Pancreas (tissue), 10 donors: ENCODE results near the gene TNF. TPM values are rescaled to one million over a fixed set of nuclear protein-coding genes. Genes with fewer than 3 reads are reported as not detected.

Experiments used
- ATAC-seq, 4 donors: fragments of 200-7000 bp; cut with Tn5 transposase; one replicate each; pipeline versions ENCODE4 v1.8.0 to v1.9.1; 2020; ENCODE audit warnings: mild to moderate bottlenecking in 4 of 4, moderate library complexity in 4 of 4
- DNase-seq, 6 donors: peaks; one replicate each; pipeline ENCODE4 v3.0.0-alpha.2; 2020
- FAIRE-seq: peaks from 2 replicates; lab custom pipeline; 2012; peaks lifted over from hg19 to GRCh38; lab: Jason Lieb, UNC
- H3K27ac ChIP-seq, 4 donors: fragments of 200-600 bp; sonication (generic); 1 replicate in 3 of 4; 2 replicates in 1 of 4; pipeline versions ENCODE4 v1.5.0 to v1.8.0; 2020
- H3K27me3 ChIP-seq, 4 donors: fragments of 200-600 bp; one replicate each; pipeline ENCODE4 v1.8.0; 2021
- H3K36me3 ChIP-seq, 3 donors: fragments of 200-600 bp; sonication (generic) in 1 of 3; one replicate each; pipeline versions ENCODE4 v1.5.0 to v1.8.0; 2020 to 2021
- H3K4me1 ChIP-seq, 3 donors: fragments of 200-600 bp; one replicate each; pipeline ENCODE4 v1.8.0; 2021
- H3K4me3 ChIP-seq, 4 donors: fragments of 200-600 bp; sonication (generic) in 2 of 4; one replicate each; pipeline versions ENCODE4 v1.5.0 to v1.8.0; 2020 to 2021
- H3K9me3 ChIP-seq, 4 donors: fragments of 200-600 bp; one replicate each; pipeline ENCODE4 v1.8.0; 2021
- CTCF ChIP-seq, 4 donors: fragments of 200-600 bp; sonication (generic) in 3 of 4; IDR thresholded peaks; one replicate each; pipeline versions ENCODE4 v1.5.0 to v1.8.0; 2021; ENCODE audit warnings: antibody characterized with exemption in 4 of 4
- WGBS, 2 donors: extraction: QIAGEN DNeasy Blood & Tissue Kit; methylation state at CpG; one replicate each; pipeline ENCODE4 v1.1.7; 2013; 5-methylcytosine and 5-hydroxymethylcytosine counted together
- intact Hi-C, 3 donors: fragments of 100-400 bp; cut with DNase I; formaldehyde crosslinking; loops; one replicate each; pipeline versions ENCODE4 v1.11.1 to v1.14.2; 2022
- polyA plus RNA-seq, 2 donors: library from polyadenylated mRNA; stranded (reverse); fragments of 200-250 nt; gene quantifications; one replicate each; pipeline ENCODE4 v1.2.3, GENCODE V29; 2013
- total RNA-seq, 6 donors: library from RNA; stranded (reverse); fragmentation: NEBNext Ultra II Directional in 4 of 6; extraction: Animal tissue kit (Norgen Biotek cat#: 25700) in 4 of 6; gene quantifications; one replicate each; pipeline versions ENCODE4 v1.2.1 to v1.2.4, GENCODE V29; 2021 to 2023
- donor health status: healthy with polysubstance abuse.
- donor health status: DM: no; HTN: no; CAD: no; lungs with moderate emphysema.
- donor health status: DM: no; HTN: no; CAD: no.
- donor health status: control.
- donor health status: control.
- donor health status: Bipolar disorder and iron deficiency.
- donor health status: DM: yes; HTN: yes; CAD: no.
- donor health status: DM: no; HTN: no; CAD: no.
- donor health status: DM: no; HTN: no; CAD: no.
- donor health status: DM: yes; HTN: yes; CAD: no.

The TNF gene
- total and polyA plus RNA-seq, 8 donors = 0.11 to 0.87 (median 0.42) TPM; not detected in 1

- DNase-seq = peak in 5 of 6 donors; percentile 55 to 66 (median 61)
- peak; percentile 23 to 57 (median 44) for ATAC-seq
- Histone ChIP-seq H3K27ac (peak overlapping the region in 2 of 4 donors; percentile 59 to 68), H3K4me3 (no peak overlapping the region), H3K4me1 (peaks cover 0 to 14% (median 12%) of the 10 kb centered on the region in 3 donors), H3K9me3 (no peaks in the 10 kb centered on the region), H3K27me3 (no peaks in the 10 kb centered on the region), H3K36me3 (no peaks in the 10 kb centered on the region)
- WGBS, 2 donors = 58 to 60% methylated on average over 12 of the region's 12 CpGs
- intact Hi-C loops = no loop called here
- TF ChIP-seq CTCF (IDR thresholded peaks at IDR 0.05) = no peak
- FAIRE-seq = no peak
Measured at GRCh38 chr6:31578184-31579118, 3.1 kb downstream of the TNF start.

- DNase-seq (no peak), ATAC-seq (no peak), FAIRE-seq (no peak)
- intact Hi-C loops = no loop called here
- no peak for TF ChIP-seq CTCF (IDR thresholded peaks at IDR 0.05)
- H3K4me3 ChIP-seq = no peak overlapping the region
- no peaks in the 10 kb centered on the region for H3K9me3 ChIP-seq
- no peaks in the 10 kb centered on the region for H3K36me3 ChIP-seq
- H3K27me3 ChIP-seq = no peaks in the 10 kb centered on the region
- peak overlapping the region in 2 of 4 donors; percentile 59 to 68 for H3K27ac ChIP-seq
- peaks cover 0 to 14% (median 12%) of the 10 kb centered on the region in 3 donors for H3K4me1 ChIP-seq
- 94% methylated on average over 3 of the region's 3 CpGs for WGBS, 2 donors
Measured at GRCh38 chr6:31579119-31579505, 3.7 kb downstream of the TNF start.

GRCh38 chr6:31579546-31580437, 4.4 kb downstream of the TNF start:
- Histone ChIP-seq H3K4me1 (peaks cover 0 to 14% (median 12%) of the 10 kb centered on the region in 3 donors), H3K4me3 (peak overlapping the region in 1 of 4 donors; percentile 72), H3K9me3 (no peaks in the 10 kb centered on the region), H3K36me3 (no peaks in the 10 kb centered on the region), H3K27me3 (no peaks in the 10 kb centered on the region), H3K27ac (no peak overlapping the region)
- TF ChIP-seq CTCF (IDR thresholded peaks at IDR 0.05) = no peak
- no peak for FAIRE-seq
- WGBS, 2 donors = 90 to 95% methylated on average over 8 of the region's 8 CpGs
- ATAC-seq = no peak
- intact Hi-C loops = no loop called here
- no peak for DNase-seq

DNA sequence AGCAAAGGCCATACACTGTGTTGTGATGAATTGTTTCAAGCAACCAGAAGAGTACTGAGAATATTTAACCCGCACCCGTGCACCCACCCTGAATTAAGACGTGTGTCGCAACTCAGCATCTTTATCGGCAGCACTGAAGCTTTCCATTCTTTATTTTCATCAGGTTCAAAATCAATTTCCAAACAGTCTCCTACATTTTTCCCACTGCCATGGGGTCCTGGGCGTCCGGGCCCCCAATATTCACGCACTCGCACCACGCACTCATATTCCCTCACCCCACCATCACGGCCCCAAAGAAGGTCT, 5.0 kb downstream of the TNF start:
- no peaks in the 10 kb centered on the region for H3K9me3 ChIP-seq
- intact Hi-C loops = no loop called here
- DNase-seq = no peak
- TF ChIP-seq CTCF (IDR thresholded peaks at IDR 0.05) = no peak
- peak overlapping the region; percentile 41 to 80 (median 74) for H3K4me3 ChIP-seq
- no peak for FAIRE-seq
- H3K4me1 ChIP-seq = peaks cover 0 to 14% (median 12%) of the 10 kb centered on the region in 3 donors
- no peak for ATAC-seq
- no peaks in the 10 kb centered on the region for H3K36me3 ChIP-seq
- 32 to 37% methylated on average over 11 of the region's 11 CpGs for WGBS, 2 donors
- peak overlapping the region in 1 of 4 donors; percentile 69 for H3K27ac ChIP-seq
- no peaks in the 10 kb centered on the region for H3K27me3 ChIP-seq
